ENCODE results near the gene ADCY9. TPM values are rescaled to one million over a fixed set of nuclear protein-coding genes. Genes with fewer than 3 reads are reported as not detected.

ADCY9 gene
- polyA plus RNA-seq, 3 donors, result 0.44 to 9.3 (median 0.67) TPM

DNA sequence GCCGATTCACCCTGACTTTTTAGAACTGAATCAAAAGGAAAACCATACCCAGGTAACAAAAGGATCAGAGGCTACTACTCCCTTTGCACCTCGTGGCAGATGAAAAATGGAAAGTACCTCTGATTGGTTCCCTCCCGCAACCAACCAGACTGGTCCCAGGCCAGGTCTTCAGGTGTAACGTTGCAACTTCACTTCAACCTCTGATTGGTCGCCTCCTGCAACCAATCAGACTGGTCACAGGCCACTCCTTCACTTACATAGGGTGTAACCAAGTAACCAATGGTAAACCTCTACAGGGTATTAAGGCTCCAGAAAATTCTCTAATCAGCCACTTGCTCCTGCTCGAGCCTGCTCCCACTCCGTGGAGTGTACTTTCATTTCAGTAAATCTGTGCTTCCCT lies 89.4 kb downstream of the ADCY9 start:
- Histone ChIP-seq H4K20me1 (ENCODE audit: insufficient read depth, low read length) (no peaks in the 10 kb centered on the region), H3K79me2 (ENCODE audit: insufficient read depth, low read length) (no peaks in the 10 kb centered on the region), H3K4me2 (replicated peaks; ENCODE audit: extremely low read depth, low read length, poor library complexity, severe bottlenecking) (no peak overlapping the region), H3K9ac (ENCODE audit: insufficient read depth, low read length, poor library complexity, severe bottlenecking) (no peak overlapping the region), H3K27me3 (ENCODE audit: control insufficient read depth in 2 of 2, insufficient read depth in 2 of 2, low read length in 2 of 2) (no peaks in the 10 kb centered on the region), H3K27ac (ENCODE audit: low read depth in 1 of 2, low read length in 2 of 2) (no peak overlapping the region), H2AFZ (ENCODE audit: insufficient read depth, low read depth, low read length, poor library complexity, severe bottlenecking) (no peak overlapping the region), H3K4me3 (replicated peaks in 1 of 3; ENCODE audit: low read depth in 2 of 3, low read length in 3 of 3) (no peak overlapping the region), H3K9me3 (replicated peaks in 1 of 2; ENCODE audit: control insufficient read depth in 1 of 2, insufficient read depth in 1 of 2, low read length in 2 of 2) (peaks cover 6% of the 10 kb centered on the region in 2 donors), H3K36me3 (replicated peaks in 1 of 2; ENCODE audit: control insufficient read depth in 1 of 2, insufficient read depth in 2 of 2, low read length in 2 of 2) (peaks cover 0 to 2% of the 10 kb centered on the region in 2 donors), H3K4me1 (ENCODE audit: control insufficient read depth in 1 of 2, insufficient read depth in 2 of 2, low read length in 2 of 2) (peaks cover 6 to 7% of the 10 kb centered on the region in 2 donors)
- Mint-ChIP-seq H3K4me1 (peaks cover 16% of the 10 kb centered on the region), H3K4me3 (no peak overlapping the region), H3K9me3 (peaks cover 2 to 10% (median 8%) of the 10 kb centered on the region in 7 donors), H3K36me3 (peaks cover 22 to 31% of the 10 kb centered on the region in 2 donors), H3K27ac (no peak overlapping the region), H3K27me3 (ENCODE audit: low read depth in 3 of 3) (peaks cover 0 to 3% (median 2%) of the 10 kb centered on the region in 3 donors)
- TF ChIP-seq, protein P1, sequence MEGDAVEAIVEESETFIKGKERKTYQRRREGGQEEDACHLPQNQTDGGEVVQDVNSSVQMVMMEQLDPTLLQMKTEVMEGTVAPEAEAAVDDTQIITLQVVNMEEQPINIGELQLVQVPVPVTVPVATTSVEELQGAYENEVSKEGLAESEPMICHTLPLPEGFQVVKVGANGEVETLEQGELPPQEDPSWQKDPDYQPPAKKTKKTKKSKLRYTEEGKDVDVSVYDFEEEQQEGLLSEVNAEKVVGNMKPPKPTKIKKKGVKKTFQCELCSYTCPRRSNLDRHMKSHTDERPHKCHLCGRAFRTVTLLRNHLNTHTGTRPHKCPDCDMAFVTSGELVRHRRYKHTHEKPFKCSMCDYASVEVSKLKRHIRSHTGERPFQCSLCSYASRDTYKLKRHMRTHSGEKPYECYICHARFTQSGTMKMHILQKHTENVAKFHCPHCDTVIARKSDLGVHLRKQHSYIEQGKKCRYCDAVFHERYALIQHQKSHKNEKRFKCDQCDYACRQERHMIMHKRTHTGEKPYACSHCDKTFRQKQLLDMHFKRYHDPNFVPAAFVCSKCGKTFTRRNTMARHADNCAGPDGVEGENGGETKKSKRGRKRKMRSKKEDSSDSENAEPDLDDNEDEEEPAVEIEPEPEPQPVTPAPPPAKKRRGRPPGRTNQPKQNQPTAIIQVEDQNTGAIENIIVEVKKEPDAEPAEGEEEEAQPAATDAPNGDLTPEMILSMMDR (IDR thresholded peaks at IDR 0.05), result no peak
- no peak for DNase-seq
- intact Hi-C loops (cut with micrococcal nuclease), result no loop called here
- 97% methylated on average over 7 of the region's 7 CpGs for WGBS (ENCODE audit: insufficient coverage)

DNA sequence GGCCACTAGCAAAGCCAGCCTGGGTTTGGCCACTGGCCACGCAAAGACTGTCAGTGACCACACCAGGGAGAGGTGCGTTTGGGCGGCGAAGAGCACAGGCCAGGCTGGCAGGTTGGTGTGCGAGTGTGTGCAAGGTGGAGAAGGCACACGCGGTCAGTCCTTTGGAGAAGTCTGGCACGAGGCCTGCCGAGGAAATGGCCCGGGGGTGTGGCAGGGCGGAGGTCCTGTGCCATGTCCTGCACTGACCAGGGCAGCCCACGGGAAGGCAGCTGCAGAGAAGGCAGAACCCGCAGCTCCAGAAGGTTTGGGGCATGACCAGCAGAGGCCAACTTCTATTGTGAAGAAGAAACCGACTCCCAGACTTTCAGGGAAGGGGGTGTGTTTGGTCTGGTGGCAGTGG lies 90.8 kb downstream of the ADCY9 start:
- peaks cover 22 to 31% of the 10 kb centered on the region in 2 donors for H3K36me3 Mint-ChIP-seq

More for the DNA sequence above, 90.8 kb downstream of the ADCY9 start:
- 95% methylated on average over 10 of the region's 14 CpGs for WGBS (ENCODE audit: insufficient coverage)
- peaks cover 5% of the 10 kb centered on the region for H3K79me2 ChIP-seq (ENCODE audit: insufficient read depth, low read length)
- Mint-ChIP-seq H3K27ac (peak overlapping the region in 2 of 7 donors; percentile 33 to 38), H3K4me1 (peaks cover 8% of the 10 kb centered on the region), H3K27me3 (ENCODE audit: low read depth in 3 of 3) (peaks cover 0 to 4% (median 2%) of the 10 kb centered on the region in 3 donors), H3K9me3 (peaks cover 2 to 10% (median 8%) of the 10 kb centered on the region in 7 donors), H3K4me3 (no peak overlapping the region)
- H3K4me1 ChIP-seq (ENCODE audit: control insufficient read depth in 1 of 2, insufficient read depth in 2 of 2, low read length in 2 of 2), result peaks cover 0 to under 1% of the 10 kb centered on the region in 2 donors
- H3K4me2 ChIP-seq (replicated peaks; ENCODE audit: extremely low read depth, low read length, poor library complexity, severe bottlenecking), result no peak overlapping the region
- intact Hi-C loops (cut with micrococcal nuclease), result no loop called here
- peaks cover 6% of the 10 kb centered on the region in 2 donors for H3K9me3 ChIP-seq (replicated peaks in 1 of 2; ENCODE audit: control insufficient read depth in 1 of 2, insufficient read depth in 1 of 2, low read length in 2 of 2)
- H3K36me3 ChIP-seq (replicated peaks in 1 of 2; ENCODE audit: control insufficient read depth in 1 of 2, insufficient read depth in 2 of 2, low read length in 2 of 2), result peaks cover 0 to 2% of the 10 kb centered on the region in 2 donors
- no peak for DNase-seq
- H3K9ac ChIP-seq (ENCODE audit: insufficient read depth, low read length, poor library complexity, severe bottlenecking), result no peak overlapping the region
- no peak overlapping the region for H3K4me3 ChIP-seq (replicated peaks in 1 of 3; ENCODE audit: low read depth in 2 of 3, low read length in 3 of 3)
- no peak overlapping the region for H3K27ac ChIP-seq (ENCODE audit: low read depth in 1 of 2, low read length in 2 of 2)
- H3K27me3 ChIP-seq (ENCODE audit: control insufficient read depth in 2 of 2, insufficient read depth in 2 of 2, low read length in 2 of 2), result no peaks in the 10 kb centered on the region
- no peak overlapping the region for H2AFZ ChIP-seq (ENCODE audit: insufficient read depth, low read depth, low read length, poor library complexity, severe bottlenecking)
- no peaks in the 10 kb centered on the region for H4K20me1 ChIP-seq (ENCODE audit: insufficient read depth, low read length)
- TF ChIP-seq, protein P1 (IDR thresholded peaks at IDR 0.05), result no peak

All from CD14-positive monocyte (primary cell).